ENCODE results near the gene GHRL.
A peak's percentile ranks its signal among the peaks of the same experiment; 100 is the strongest.

The GHRL gene

GRCh38 chr3:10294030-10294586 lies 1.4 kb upstream of the GHRL start:
- DNase-seq, result no peak

GRCh38 chr3:10291641-10292040 lies 1.1 kb downstream of the GHRL start:
- no peak for DNase-seq

DNA sequence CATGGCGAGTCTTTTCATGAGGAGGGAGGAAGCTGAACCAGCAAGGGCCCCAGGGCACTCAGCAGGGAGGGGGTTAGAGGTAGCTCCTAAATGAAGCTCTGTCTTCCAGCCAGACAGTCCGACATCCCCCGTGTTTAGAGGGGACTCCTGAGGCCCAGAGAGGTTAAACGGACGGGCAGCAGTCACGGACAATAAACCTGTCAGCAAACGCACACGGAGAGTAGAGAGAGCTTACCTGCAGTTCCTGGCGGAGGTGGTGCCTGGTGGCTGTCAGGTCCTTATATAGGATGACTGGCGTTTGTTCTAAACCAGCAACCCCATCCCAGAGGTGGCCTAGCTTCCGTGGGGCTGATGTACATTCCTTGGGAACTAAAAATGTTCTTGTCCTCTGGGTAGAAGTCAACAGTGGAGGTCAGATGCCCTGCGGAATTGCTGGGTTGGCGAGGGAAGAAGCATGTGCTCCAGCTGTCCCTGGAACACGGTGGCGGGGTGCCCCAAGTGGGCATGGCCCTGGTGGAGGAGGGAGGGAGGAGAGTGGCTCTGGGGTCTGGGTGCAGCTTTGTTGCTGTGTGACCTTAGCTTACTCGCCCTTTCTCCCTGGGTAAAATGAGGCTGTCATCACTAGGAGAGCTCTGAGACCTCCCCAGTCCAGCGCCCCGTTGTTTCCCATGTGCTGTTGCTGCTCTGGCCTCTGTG lies 2.1 kb downstream of the GHRL start:
- DNase-seq, result no peak

GRCh38 chr3:10289787-10290355 lies 2.9 kb downstream of the GHRL start:
- DNase-seq, result no peak

- DNase-seq, result no peak
These were observed 3.7 kb downstream of the GHRL start for GRCh38 chr3:10289077-10289476.

- DNase-seq, result no peak
These were observed 4.2 kb downstream of the GHRL start for GRCh38 chr3:10288575-10288960.

GRCh38 chr3:10287936-10288574 lies 4.7 kb downstream of the GHRL start:
- no peak for DNase-seq

GRCh38 chr3:10286596-10287295 lies 6.0 kb downstream of the GHRL start:
- no peak for DNase-seq

DNA sequence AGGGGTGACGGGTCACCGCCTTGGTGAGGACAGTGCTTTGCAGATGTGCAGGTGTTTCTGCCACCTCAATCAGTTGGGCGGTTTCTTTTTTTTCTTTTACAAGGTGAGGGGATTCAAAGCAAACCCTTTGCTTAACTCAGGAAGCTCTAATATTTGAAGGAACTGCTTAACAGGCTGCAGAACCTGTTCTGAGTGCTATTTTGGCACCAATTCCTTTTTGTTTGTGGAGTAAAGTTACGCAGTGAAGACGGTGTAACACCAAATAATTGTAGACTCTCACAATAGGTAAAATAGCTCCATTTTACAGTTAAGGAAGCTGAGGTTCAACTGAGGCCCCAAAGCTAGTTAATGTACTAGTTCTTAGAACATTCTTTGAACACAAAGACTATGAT lies 6.6 kb downstream of the GHRL start:
- DNase-seq, result no peak

GRCh38 chr3:10285272-10286132 lies 7.2 kb downstream of the GHRL start:
- no peak for DNase-seq

DNA sequence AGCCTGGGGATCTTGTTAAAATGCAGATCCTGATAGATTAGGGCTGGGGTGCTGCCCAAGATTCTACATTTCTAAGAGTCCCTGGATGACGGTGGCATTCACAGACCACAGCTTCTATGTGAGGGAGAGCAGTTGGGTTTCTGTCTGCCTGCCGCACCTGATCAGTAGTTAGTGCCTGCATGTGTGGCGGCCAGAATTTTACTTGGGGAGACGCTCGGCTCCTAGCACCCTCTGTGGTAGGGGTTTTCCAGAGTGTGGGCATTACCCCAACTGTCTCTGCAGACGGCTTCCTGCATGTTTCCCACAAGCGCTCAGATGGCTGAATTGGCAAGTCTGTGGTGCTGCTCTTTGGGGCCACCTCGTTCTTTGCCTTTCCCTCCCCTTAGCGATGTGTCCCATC lies 8.3 kb downstream of the GHRL start:
- peak; percentile 24 for DNase-seq

DNA sequence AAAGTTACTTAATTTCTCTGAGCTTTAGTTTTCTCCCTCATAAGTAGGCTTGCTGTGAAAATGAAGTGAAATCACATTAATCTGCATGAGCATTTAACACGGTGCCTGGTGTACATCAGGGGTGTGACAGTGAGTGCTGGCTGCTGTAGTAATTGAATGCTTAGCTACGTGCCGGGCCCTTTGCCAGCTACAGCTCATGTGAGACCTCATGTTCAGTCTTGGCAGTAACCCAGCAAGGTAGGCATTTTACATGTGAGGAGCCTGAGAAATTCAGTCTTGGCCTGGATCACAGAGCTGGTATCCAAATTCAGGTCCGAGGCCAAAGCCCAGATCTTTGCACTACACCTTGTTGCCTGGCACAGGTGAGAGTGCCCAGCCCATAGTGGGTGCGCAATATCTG lies 9.1 kb downstream of the GHRL start:
- DNase-seq, result no peak

GRCh38 chr3:10281951-10282350 lies 10.8 kb downstream of the GHRL start:
- no peak for DNase-seq

DNA sequence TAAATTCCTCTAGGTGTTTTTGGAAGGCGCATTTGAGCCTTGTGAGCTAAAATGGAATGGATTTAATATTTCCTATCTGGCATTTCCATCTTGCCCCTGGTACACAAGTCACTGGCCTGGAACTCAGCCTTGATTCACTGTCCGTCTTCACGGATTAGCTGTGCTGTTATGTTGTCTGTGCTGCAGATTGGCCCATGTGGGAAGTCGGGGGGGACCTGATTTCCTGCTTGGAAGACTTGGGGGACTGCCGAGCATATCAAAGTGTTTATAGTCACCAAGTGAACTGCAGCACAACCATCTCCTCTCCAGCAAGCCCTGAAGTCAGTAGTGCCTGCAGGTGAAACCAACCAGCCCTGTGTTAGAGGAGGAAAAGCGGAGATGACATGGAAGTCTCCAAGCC lies 12.2 kb downstream of the GHRL start:
- DNase-seq, result no peak

GRCh38 chr3:10280177-10280529 lies 12.6 kb downstream of the GHRL start:
- DNase-seq, result no peak

GRCh38 chr3:10279384-10280176 lies 13.2 kb downstream of the GHRL start:
- DNase-seq, result no peak

DNA sequence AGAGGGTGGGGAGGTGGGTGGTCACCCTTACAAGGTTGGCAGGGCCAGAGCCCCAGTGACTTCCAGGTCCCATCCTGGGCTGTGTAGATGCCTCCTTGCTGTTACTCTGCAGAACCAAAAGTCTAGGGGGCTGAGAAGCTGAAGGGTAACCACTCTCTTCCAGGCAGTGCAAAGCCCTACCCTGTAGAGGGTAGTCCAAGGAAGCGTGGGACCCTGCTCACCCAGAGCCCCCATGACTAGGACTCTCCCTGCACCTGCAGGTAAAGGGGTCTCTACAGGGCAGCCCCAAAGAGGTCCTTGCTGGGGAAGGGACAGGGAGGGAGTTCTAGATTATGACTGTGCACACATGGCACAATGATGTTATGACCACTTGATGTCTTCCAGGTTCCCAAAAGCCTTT lies 14.2 kb downstream of the GHRL start:
- no peak for DNase-seq

DNA sequence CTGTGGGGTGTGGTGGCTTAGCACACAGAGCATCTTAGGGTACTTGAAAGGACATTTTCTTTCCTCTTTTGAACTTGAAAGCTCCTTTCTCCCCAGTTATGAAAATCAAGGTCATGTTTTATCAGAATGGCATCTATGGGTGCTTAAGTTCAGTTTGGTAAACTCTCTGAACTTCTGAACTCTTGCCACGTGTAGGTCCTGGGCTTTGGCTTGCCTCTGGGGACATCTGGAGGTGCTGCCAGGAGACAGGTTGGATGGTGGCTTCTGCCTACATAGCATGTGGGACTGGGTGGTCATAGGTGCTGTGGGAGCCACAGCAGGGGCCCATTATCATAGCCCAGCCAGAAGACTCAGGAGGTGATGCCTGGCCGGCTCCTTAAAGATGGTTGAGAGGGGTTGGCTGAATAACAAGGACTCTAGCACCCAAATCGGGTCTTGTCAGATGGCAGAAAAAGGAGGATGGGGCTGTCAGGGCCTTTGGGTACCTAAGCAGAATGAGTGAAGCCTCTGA lies 15.6 kb downstream of the GHRL start:
- no peak for DNase-seq

DNA sequence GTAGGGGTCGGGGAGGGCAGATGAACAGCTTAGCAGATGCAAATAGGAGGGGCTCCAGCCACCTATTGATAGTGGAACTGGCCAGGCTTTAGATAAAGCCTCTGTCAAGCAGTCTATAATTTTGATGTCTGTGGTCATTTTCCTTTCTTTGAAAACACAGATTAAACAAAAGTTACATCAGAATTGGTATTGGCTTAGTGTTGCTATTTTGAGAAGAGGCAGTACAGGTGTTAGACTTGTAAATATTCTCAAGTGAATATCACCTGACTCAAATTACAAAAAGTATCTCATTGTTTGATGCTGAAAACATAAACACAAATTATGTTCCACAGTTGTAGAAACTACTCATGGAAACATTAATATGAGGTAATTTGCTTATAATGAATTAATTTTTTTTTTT lies 18.1 kb downstream of the GHRL start:
- DNase-seq, result no peak

GRCh38 chr3:10273702-10274305 lies 18.9 kb downstream of the GHRL start:
- no peak for DNase-seq

DNA sequence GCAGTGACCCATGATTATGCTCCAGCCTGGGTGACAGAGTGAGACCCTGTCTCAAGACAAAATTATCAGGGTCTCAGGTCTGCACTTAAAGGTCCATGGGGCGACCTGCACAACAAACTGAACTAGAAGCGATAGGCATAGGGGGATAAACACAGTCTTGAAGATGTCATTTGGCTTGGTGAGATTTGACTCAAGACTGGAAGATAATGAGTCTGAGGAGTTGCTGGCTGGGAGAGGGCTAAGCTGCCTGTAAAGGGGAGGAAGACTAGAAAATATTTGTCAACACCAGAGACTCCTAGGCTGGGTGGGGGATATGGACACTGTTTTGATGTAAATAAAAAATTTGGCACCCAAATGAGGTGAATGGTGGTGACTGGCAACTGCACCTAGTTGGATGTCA lies 19.8 kb downstream of the GHRL start:
- no peak for DNase-seq
